SU-DHL-6 (cell line): ENCODE data around the gene DOCK1.

Experiments
- H2AFZ ChIP-seq: fragments of 200-600 bp; sonication (generic); 2 replicates; pipeline ENCODE4 v1.6.1; 2014; ENCODE audit warnings: low read depth, mild to moderate bottlenecking, moderate library complexity, mixed read lengths, antibody characterized with exemption, low read length; ENCODE audit not compliant: severe bottlenecking
- H3F3A ChIP-seq: fragments of 200-600 bp; shearing (Covaris generic); 2 replicates; pipeline ENCODE4 v1.6.0; 2016; ENCODE audit warnings: antibody characterized with exemption, mild to moderate bottlenecking; ENCODE audit not compliant: insufficient read depth
- H3K27ac ChIP-seq: fragments of 200-600 bp; sonication (generic); 2 replicates; pipeline ENCODE4 v1.5.1; 2016; ENCODE audit warnings: low read depth, mild to moderate bottlenecking, low read length, moderate library complexity, mixed read lengths
- H3K27me3 ChIP-seq: fragments of 200-600 bp; sonication (generic), shearing (Covaris generic); 2 replicates; pipeline ENCODE4 v1.6.0; 2014; ENCODE audit warnings: mild to moderate bottlenecking, low read length
- H3K36me3 ChIP-seq: fragments of 200-600 bp; sonication (generic); 2 replicates; pipeline ENCODE4 v1.6.1; 2014; ENCODE audit warnings: mild to moderate bottlenecking, low read length, mixed read lengths
- H3K4me2 ChIP-seq: fragments of 300-600, 200-600 bp; shearing (Covaris generic), sonication (generic); 2 replicates; pipeline ENCODE4 v1.6.0; 2014; ENCODE audit warnings: low read length, low read depth, mild to moderate bottlenecking; ENCODE audit not compliant: poor library complexity, severe bottlenecking
- H3K4me3 ChIP-seq: fragments of 200-600 bp; sonication (generic); 2 replicates; pipeline ENCODE4 v1.5.1; 2014; ENCODE audit warnings: antibody characterized with exemption, low read length, mild to moderate bottlenecking, mixed read lengths; ENCODE audit not compliant: insufficient read depth, poor library complexity, severe bottlenecking
- H3K79me2 ChIP-seq: fragments of 200-600 bp; sonication (generic); 2 replicates; pipeline ENCODE4 v1.6.1; 2014; ENCODE audit warnings: mild to moderate bottlenecking, low read length, moderate library complexity; ENCODE audit not compliant: insufficient read depth
- H3K9ac ChIP-seq: fragments of 200-600 bp; sonication (generic); 2 replicates; pipeline ENCODE4 v1.7.0; 2014; ENCODE audit warnings: mild to moderate bottlenecking, low read length
- H3K9me2 ChIP-seq: fragments of 200-600 bp; sonication (generic); replicated peaks from 2 replicates; pipeline ENCODE4 v1.6.1; 2014; ENCODE audit warnings: low read length; ENCODE audit not compliant: insufficient read depth
- H3K9me3 ChIP-seq: fragments of 200-600 bp; sonication (generic); 2 replicates; pipeline ENCODE4 v1.6.1; 2014; ENCODE audit warnings: low read length, mixed read lengths; ENCODE audit not compliant: insufficient read depth
- H4K20me1 ChIP-seq: fragments of 200-600 bp; sonication (generic); 2 replicates; pipeline ENCODE4 v1.6.1; 2014; ENCODE audit warnings: low read depth, mild to moderate bottlenecking, antibody characterized with exemption, low read length, moderate library complexity, mixed read lengths
- CTCF ChIP-seq: fragments of 200-600 bp; sonication (generic); IDR thresholded peaks from one replicate; pipeline ENCODE4 v1.5.1; 2017; ENCODE audit warnings: antibody characterized with exemption, mild to moderate bottlenecking, low read length, moderate library complexity; ENCODE audit not compliant: insufficient read depth, poor library complexity, severe bottlenecking
- EZH2phosphoT487 ChIP-seq: fragments of 200-600 bp; sonication (generic), shearing (Covaris generic); conservative IDR thresholded peaks from 2 replicates; pipeline ENCODE4 v1.6.1; 2018; ENCODE audit warnings: mild to moderate bottlenecking, antibody characterized with exemption, low read length, moderate library complexity, mixed read lengths

Gene DOCK1

GRCh38 chr10:127338399-127339110 lies 433.3 kb downstream of the DOCK1 start:
- H3K9me3 ChIP-seq, result no peaks in the 10 kb centered on the region
- H2AFZ ChIP-seq, result no peak overlapping the region
- H3K27ac ChIP-seq, result no peak overlapping the region
- H3K9ac ChIP-seq, result no peak overlapping the region
- no peaks in the 10 kb centered on the region for H4K20me1 ChIP-seq
- H3K27me3 ChIP-seq, result no peaks in the 10 kb centered on the region
- no peaks in the 10 kb centered on the region for H3F3A ChIP-seq
- no peaks in the 10 kb centered on the region for H3K79me2 ChIP-seq
- TF ChIP-seq CTCF (no peak), EZH2phosphoT487 (no peak)
- no peaks in the 10 kb centered on the region for H3K36me3 ChIP-seq
- H3K4me2 ChIP-seq, result no peak overlapping the region
- H3K4me3 ChIP-seq, result no peak overlapping the region
- H3K9me2 ChIP-seq, result no peaks in the 10 kb centered on the region

- no peaks in the 10 kb centered on the region for H3K36me3 ChIP-seq
- H4K20me1 ChIP-seq, result no peaks in the 10 kb centered on the region
- H3K4me3 ChIP-seq, result no peak overlapping the region
- no peak overlapping the region for H3K27ac ChIP-seq
- H3K27me3 ChIP-seq, result no peaks in the 10 kb centered on the region
- H2AFZ ChIP-seq, result no peak overlapping the region
- H3K79me2 ChIP-seq, result no peaks in the 10 kb centered on the region
- TF ChIP-seq CTCF (no peak), EZH2phosphoT487 (no peak)
- no peaks in the 10 kb centered on the region for H3F3A ChIP-seq
- H3K4me2 ChIP-seq, result no peak overlapping the region
- no peak overlapping the region for H3K9ac ChIP-seq
- H3K9me3 ChIP-seq, result no peaks in the 10 kb centered on the region
- no peaks in the 10 kb centered on the region for H3K9me2 ChIP-seq
Measured at GRCh38 chr10:127343821-127344220, 438.6 kb downstream of the DOCK1 start.

DNA sequence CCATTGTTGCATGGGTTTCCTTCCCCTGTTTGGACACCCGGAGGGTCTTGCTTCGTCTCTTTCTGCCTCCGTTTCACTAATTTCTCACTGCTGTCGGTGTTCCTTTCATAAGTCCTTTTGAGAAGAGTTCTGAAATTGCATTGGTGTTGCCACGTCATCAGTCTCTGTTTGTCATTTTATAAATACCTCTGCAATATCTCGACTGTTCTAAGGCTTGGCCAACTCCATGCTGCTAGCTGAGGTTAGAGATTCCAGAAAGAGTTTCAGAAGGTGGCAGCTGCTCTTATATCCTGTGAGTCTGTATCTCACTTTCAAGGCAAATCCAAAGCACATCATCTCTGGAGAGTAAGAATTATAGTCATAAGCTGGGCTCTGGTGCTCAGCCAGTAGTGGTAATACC lies 439.1 kb downstream of the DOCK1 start:
- Histone ChIP-seq H3K9me3 (no peaks in the 10 kb centered on the region), H3K4me2 (no peak overlapping the region), H3K36me3 (no peaks in the 10 kb centered on the region), H3K27ac (no peak overlapping the region), H3K9ac (no peak overlapping the region), H3K4me3 (no peak overlapping the region), H4K20me1 (no peaks in the 10 kb centered on the region), H3F3A (no peaks in the 10 kb centered on the region), H3K9me2 (no peaks in the 10 kb centered on the region), H2AFZ (no peak overlapping the region), H3K79me2 (no peaks in the 10 kb centered on the region), H3K27me3 (no peaks in the 10 kb centered on the region)
- TF ChIP-seq CTCF (no peak), EZH2phosphoT487 (no peak)
